HL-60 (cell line): ENCODE data around the gene NAA11.

ENCODE experiments used
- DNase-seq, 2 experiments: peaks; one replicate each; pipeline ENCODE4 v3.0.0-alpha.2; 2010 to 2020; ENCODE audit warnings: low read depth in 1 of 2, low spot score in 1 of 2
- H3K27ac ChIP-seq: fragments of 250-450 bp; sonication (Bioruptor Pico); replicated peaks from 2 replicates; pipeline ENCODE4 v1.5.1; 2020; ENCODE audit warnings: mild to moderate bottlenecking, moderate library complexity
- H3K27me3 ChIP-seq: fragments of 250-450 bp; sonication (Bioruptor Pico); 2 replicates; pipeline ENCODE4 v1.5.1; 2021; ENCODE audit warnings: mild to moderate bottlenecking, moderate library complexity; ENCODE audit not compliant: insufficient read depth, poor library complexity, severe bottlenecking
- H3K4me3 ChIP-seq: replicated peaks from 2 replicates; pipeline ENCODE4 v1.5.1; 2011; ENCODE audit warnings: mild to moderate bottlenecking, control low read depth, low read length; ENCODE audit not compliant: insufficient read depth
- GABPA ChIP-seq: IDR thresholded peaks from 2 replicates; pipeline ENCODE4 v1.6.1; 2012; ENCODE audit warnings: low read depth
- POLR2AphosphoS5 ChIP-seq: IDR thresholded peaks from 2 replicates; pipeline ENCODE4 v1.6.1; 2012; ENCODE audit warnings: low read depth
- REST ChIP-seq: IDR thresholded peaks from 2 replicates; pipeline ENCODE4 v1.6.1; 2012; ENCODE audit warnings: low read depth; ENCODE audit not compliant: insufficient replicate concordance
- SPI1 ChIP-seq: IDR thresholded peaks from 2 replicates; pipeline ENCODE4 v1.6.1; 2012; ENCODE audit warnings: low read depth, mild to moderate bottlenecking, borderline replicate concordance
- TF ChIP-seq, protein P1 (sequence below): IDR thresholded peaks from one replicate; pipeline ENCODE4 v1.5.1; 2011; ENCODE audit warnings: low read length, control low read depth, inconsistent platforms; ENCODE audit not compliant: insufficient read depth

The NAA11 gene

GRCh38 chr4:79273915-79274314 lies 51.9 kb downstream of the NAA11 start:
- Histone ChIP-seq H3K27me3 (no peaks in the 10 kb centered on the region), H3K4me3 (no peak overlapping the region), H3K27ac (no peak overlapping the region)
- DNase-seq, result no peak
- no peak for TF ChIP-seq REST
- no peak for TF ChIP-seq SPI1
- no peak for TF ChIP-seq GABPA
- TF ChIP-seq, protein P1, sequence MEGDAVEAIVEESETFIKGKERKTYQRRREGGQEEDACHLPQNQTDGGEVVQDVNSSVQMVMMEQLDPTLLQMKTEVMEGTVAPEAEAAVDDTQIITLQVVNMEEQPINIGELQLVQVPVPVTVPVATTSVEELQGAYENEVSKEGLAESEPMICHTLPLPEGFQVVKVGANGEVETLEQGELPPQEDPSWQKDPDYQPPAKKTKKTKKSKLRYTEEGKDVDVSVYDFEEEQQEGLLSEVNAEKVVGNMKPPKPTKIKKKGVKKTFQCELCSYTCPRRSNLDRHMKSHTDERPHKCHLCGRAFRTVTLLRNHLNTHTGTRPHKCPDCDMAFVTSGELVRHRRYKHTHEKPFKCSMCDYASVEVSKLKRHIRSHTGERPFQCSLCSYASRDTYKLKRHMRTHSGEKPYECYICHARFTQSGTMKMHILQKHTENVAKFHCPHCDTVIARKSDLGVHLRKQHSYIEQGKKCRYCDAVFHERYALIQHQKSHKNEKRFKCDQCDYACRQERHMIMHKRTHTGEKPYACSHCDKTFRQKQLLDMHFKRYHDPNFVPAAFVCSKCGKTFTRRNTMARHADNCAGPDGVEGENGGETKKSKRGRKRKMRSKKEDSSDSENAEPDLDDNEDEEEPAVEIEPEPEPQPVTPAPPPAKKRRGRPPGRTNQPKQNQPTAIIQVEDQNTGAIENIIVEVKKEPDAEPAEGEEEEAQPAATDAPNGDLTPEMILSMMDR, result no peak
- TF ChIP-seq POLR2AphosphoS5, result no peak

DNA sequence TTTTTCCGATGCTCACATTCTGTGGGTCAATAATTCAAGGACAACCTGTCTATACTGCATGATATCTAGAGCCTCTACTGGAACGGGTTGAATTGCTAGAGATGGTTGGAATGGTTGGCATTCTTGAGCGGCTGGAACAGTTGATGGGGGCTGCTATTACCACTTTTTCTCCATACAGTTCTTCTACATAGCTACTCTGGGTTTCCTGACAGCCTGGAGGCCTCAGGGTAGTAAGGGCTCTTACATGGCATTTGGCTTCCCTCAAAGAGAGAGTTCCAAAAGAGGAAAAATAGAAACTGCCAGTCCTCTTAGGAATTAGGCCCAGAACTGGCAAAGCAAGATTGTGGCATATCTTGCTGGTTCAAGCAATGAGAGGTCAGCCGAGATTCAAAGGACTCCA lies 53.1 kb downstream of the NAA11 start:
- Histone ChIP-seq H3K27ac (no peak overlapping the region), H3K27me3 (no peaks in the 10 kb centered on the region), H3K4me3 (no peak overlapping the region)
- TF ChIP-seq SPI1 (no peak), GABPA (no peak), POLR2AphosphoS5 (no peak), REST (no peak)
- TF ChIP-seq, protein P1, result no peak
- DNase-seq, result no peak

GRCh38 chr4:79272126-79272525 lies 53.7 kb downstream of the NAA11 start:
- DNase-seq, result no peak
- no peak overlapping the region for H3K27ac ChIP-seq
- H3K27me3 ChIP-seq, result no peaks in the 10 kb centered on the region
- H3K4me3 ChIP-seq, result no peak overlapping the region
- TF ChIP-seq SPI1 (no peak), REST (no peak), POLR2AphosphoS5 (no peak), GABPA (no peak)
- TF ChIP-seq, protein P1, result no peak
